ENCODE data around the gene INTS11.

Gene INTS11

DNA sequence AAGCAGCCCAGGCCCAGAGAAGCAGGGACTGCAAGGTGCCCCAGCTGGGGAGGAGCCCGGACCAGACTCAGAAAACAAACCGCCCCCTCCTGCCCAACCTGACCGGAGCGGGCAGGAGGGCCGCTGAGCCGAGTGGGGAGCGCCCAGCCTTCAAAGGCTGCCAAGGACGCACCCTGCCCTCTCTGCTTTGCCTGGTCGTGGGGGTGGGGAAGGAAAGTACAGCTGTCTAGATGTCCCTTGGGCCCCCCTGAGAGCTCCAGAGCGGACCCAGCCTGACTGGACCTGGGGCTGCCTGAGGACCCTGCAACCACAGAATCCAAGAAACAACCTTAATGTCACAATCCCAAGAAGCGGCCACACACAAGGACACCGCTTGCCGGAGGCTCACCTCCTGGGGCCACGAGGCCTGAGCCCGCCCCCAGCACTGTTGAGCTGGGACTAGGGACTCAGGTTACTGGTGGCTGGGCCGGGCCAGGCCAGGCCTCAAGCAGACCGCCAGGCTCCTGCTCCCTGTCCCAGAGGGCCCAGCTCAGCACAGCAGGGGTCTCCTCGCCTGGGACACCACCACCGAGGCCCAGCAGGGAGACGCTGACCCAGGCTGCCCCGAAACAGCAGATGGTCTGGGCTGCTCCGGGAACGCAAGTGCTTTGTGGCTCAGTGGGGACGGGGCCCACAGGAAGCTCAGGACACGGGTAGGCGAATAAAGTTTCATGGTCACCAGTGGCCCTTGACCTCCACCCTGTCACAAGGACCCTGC lies 23.4 kb upstream of the INTS11 start:
- H3K27ac ChIP-seq: no peak overlapping the region
- TF ChIP-seq EZH2 (IDR thresholded peaks at IDR 0.05): no peak
- no peak for TF ChIP-seq FOXP2 (optimal IDR thresholded peaks at IDR 0.05; ENCODE audit: control extremely low read depth, extremely low read length, insufficient read depth)
- no peak for TF ChIP-seq POLR2AphosphoS5 (IDR thresholded peaks at IDR 0.05; ENCODE audit: borderline replicate concordance, low read depth, low read length)
- H3K9ac ChIP-seq (ENCODE audit: insufficient read length): peak overlapping the region; percentile 77
- peak overlapping the region; percentile 87 for H3K4me3 ChIP-seq
- H3K36me3 ChIP-seq (ENCODE audit: insufficient read depth, low read length): no peaks in the 10 kb centered on the region
- DNase-seq (ENCODE audit: low read depth, low spot score): no peak
- H3K9me3 ChIP-seq (ENCODE audit: low read depth, low read length): no peaks in the 10 kb centered on the region

GRCh38 chr1:1347026-1347595 lies 22.7 kb upstream of the INTS11 start:
- no peak overlapping the region for H3K27ac ChIP-seq
- H3K4me3 ChIP-seq: no peak overlapping the region; the same call in 1 of the 2 replicates
- H3K9ac ChIP-seq (ENCODE audit: insufficient read length): no peak overlapping the region
- no peaks in the 10 kb centered on the region for H3K36me3 ChIP-seq (ENCODE audit: insufficient read depth, low read length)
- DNase-seq (ENCODE audit: low read depth, low spot score): no peak
- no peaks in the 10 kb centered on the region for H3K9me3 ChIP-seq (ENCODE audit: low read depth, low read length)
- TF ChIP-seq EZH2 (IDR thresholded peaks at IDR 0.05): no peak
- no peak for TF ChIP-seq POLR2AphosphoS5 (IDR thresholded peaks at IDR 0.05; ENCODE audit: borderline replicate concordance, low read depth, low read length)
- no peak for TF ChIP-seq FOXP2 (optimal IDR thresholded peaks at IDR 0.05; ENCODE audit: control extremely low read depth, extremely low read length, insufficient read depth)

DNA sequence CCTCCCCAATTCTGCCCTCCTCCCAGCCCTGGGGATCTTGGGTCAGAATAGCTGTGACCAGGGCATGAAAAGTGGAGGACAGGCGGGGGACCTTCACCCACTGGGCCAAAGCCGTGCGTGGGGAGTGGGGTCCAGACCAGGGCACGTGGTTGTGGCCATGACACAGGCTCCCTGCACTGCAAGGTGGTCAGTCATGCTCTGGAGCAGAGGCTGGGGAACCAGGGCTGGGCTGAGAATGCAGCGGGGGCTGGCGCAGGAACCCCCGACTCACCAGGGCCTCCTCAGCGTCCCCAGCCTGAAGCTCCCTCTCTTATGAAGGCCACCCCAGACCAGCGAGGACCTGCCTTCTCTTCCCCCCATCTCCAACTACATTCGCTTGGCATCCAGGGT lies 22.0 kb upstream of the INTS11 start:
- DNase-seq (ENCODE audit: low read depth, low spot score): no peak
- no peaks in the 10 kb centered on the region for H3K36me3 ChIP-seq (ENCODE audit: insufficient read depth, low read length)
- TF ChIP-seq POLR2AphosphoS5 (IDR thresholded peaks at IDR 0.05; ENCODE audit: borderline replicate concordance, low read depth, low read length) (no peak), EZH2 (IDR thresholded peaks at IDR 0.05) (no peak), FOXP2 (optimal IDR thresholded peaks at IDR 0.05; ENCODE audit: control extremely low read depth, extremely low read length, insufficient read depth) (no peak)
- H3K9ac ChIP-seq (ENCODE audit: insufficient read length): no peak overlapping the region
- H3K27ac ChIP-seq: no peak overlapping the region
- no peak overlapping the region for H3K4me3 ChIP-seq
- no peaks in the 10 kb centered on the region for H3K9me3 ChIP-seq (ENCODE audit: low read depth, low read length)

GRCh38 chr1:1345860-1346500 lies 21.5 kb upstream of the INTS11 start:
- no peaks in the 10 kb centered on the region; the same call in 1 of the 2 replicates for H3K36me3 ChIP-seq (ENCODE audit: insufficient read depth, low read length)
- H3K9me3 ChIP-seq (ENCODE audit: low read depth, low read length): no peaks in the 10 kb centered on the region
- no peak for DNase-seq (ENCODE audit: low read depth, low spot score)
- no peak overlapping the region for H3K4me3 ChIP-seq
- H3K27ac ChIP-seq: no peak overlapping the region
- H3K9ac ChIP-seq (ENCODE audit: insufficient read length): no peak overlapping the region
- TF ChIP-seq EZH2 (IDR thresholded peaks at IDR 0.05) (no peak), FOXP2 (optimal IDR thresholded peaks at IDR 0.05; ENCODE audit: control extremely low read depth, extremely low read length, insufficient read depth) (no peak), POLR2AphosphoS5 (IDR thresholded peaks at IDR 0.05; ENCODE audit: borderline replicate concordance, low read depth, low read length) (no peak)

GRCh38 chr1:1345384-1345783 lies 20.9 kb upstream of the INTS11 start:
- Histone ChIP-seq H3K27ac (no peak overlapping the region), H3K9ac (ENCODE audit: insufficient read length) (no peak overlapping the region), H3K36me3 (ENCODE audit: insufficient read depth, low read length) (no peaks in the 10 kb centered on the region; the same call in 1 of the 2 replicates)

DNA sequence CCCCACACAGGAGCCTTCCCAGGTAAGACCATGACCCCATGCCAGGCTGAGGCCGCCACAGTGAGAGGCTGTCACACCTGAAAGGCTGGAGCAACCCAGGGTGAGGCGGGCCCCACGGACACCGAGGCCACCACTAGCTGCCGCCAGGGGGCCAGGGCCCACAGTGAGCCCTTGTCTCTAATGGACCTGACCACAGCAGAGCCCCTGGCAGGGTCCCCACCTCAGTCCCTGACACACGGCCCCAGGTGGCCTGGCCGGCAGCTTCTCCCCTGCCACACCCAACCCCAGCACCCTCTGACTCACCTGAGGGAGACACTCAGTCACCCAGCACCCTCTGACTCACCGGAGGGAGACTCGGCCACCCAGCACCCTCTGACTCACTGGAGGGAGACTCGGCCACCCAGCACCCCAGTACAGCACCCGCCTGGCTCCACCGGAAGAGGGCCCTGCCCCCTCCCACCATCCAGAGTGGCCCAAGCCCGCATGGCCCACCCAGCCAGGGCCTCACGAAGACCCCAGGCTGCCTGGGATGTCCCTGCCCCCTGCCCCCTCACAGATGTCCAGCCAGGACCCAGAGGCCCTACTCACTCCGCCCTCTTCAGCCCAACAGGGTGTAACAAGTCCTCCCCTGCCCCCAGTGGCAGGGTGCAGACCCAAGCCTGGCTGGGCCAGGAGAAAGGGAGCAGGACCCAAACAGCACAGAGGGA lies 20.3 kb upstream of the INTS11 start:
- Histone ChIP-seq H3K4me3 (no peak overlapping the region), H3K9me3 (ENCODE audit: low read depth, low read length) (no peaks in the 10 kb centered on the region), H3K9ac (ENCODE audit: insufficient read length) (no peak overlapping the region), H3K36me3 (ENCODE audit: insufficient read depth, low read length) (no peaks in the 10 kb centered on the region; the same call in 1 of the 2 replicates), H3K27ac (no peak overlapping the region)
- TF ChIP-seq POLR2AphosphoS5 (IDR thresholded peaks at IDR 0.05; ENCODE audit: borderline replicate concordance, low read depth, low read length): no peak
- TF ChIP-seq FOXP2 (optimal IDR thresholded peaks at IDR 0.05; ENCODE audit: control extremely low read depth, extremely low read length, insufficient read depth): no peak
- no peak for TF ChIP-seq EZH2 (IDR thresholded peaks at IDR 0.05)
- no peak for DNase-seq (ENCODE audit: low read depth, low spot score)

More at GRCh38 chr1:1345384-1345783, 20.9 kb upstream of the INTS11 start:
- no peak for TF ChIP-seq POLR2AphosphoS5 (IDR thresholded peaks at IDR 0.05; ENCODE audit: borderline replicate concordance, low read depth, low read length)
- no peak for TF ChIP-seq FOXP2 (optimal IDR thresholded peaks at IDR 0.05; ENCODE audit: control extremely low read depth, extremely low read length, insufficient read depth)
- no peak for TF ChIP-seq EZH2 (IDR thresholded peaks at IDR 0.05)
- Histone ChIP-seq H3K4me3 (no peak overlapping the region), H3K9me3 (ENCODE audit: low read depth, low read length) (no peaks in the 10 kb centered on the region)
- DNase-seq (ENCODE audit: low read depth, low spot score): no peak

- TF ChIP-seq POLR2AphosphoS5 (IDR thresholded peaks at IDR 0.05; ENCODE audit: borderline replicate concordance, low read depth, low read length): no peak
- no peak for TF ChIP-seq EZH2 (IDR thresholded peaks at IDR 0.05)
- no peak for TF ChIP-seq FOXP2 (optimal IDR thresholded peaks at IDR 0.05; ENCODE audit: control extremely low read depth, extremely low read length, insufficient read depth)
- no peak overlapping the region for H3K9ac ChIP-seq (ENCODE audit: insufficient read length)
- DNase-seq (ENCODE audit: low read depth, low spot score): no peak
- no peak overlapping the region for H3K27ac ChIP-seq
- H3K36me3 ChIP-seq (ENCODE audit: insufficient read depth, low read length): no peaks in the 10 kb centered on the region; the same call in 1 of the 2 replicates
- H3K9me3 ChIP-seq (ENCODE audit: low read depth, low read length): no peaks in the 10 kb centered on the region
- no peak overlapping the region for H3K4me3 ChIP-seq
These were observed 19.5 kb upstream of the INTS11 start for GRCh38 chr1:1343811-1344421.

All from SK-N-MC (cell line).